ENCODE measurements around the gene CEP164. TPM values are rescaled to one million over a fixed set of nuclear protein-coding genes. Genes with fewer than 3 reads are reported as not detected.

The CEP164 gene
- total and polyA plus RNA-seq, 2 of the 4 experiments (the other 2 are of a cell fraction) = 23.3 to 26.9 TPM

GRCh38 chr11:117316197-117316961 lies 11.3 kb upstream of the CEP164 start, which contains the start of gene BACE1:
BACE1 (minus strand) TSS chr11:117316256; CDS start chr11:117315795, 461 bp downstream.
- Histone ChIP-seq H3K9me1 (ENCODE audit: insufficient read depth, low read length) (peaks cover 9% of the 10 kb centered on the region; the same call in 1 of the 2 replicates), H4K5ac (ENCODE audit: low read depth, low read length) (peak within 1 kb of the TSS; percentile 62), H3K9ac (ENCODE audit: low read depth, low read length) (peak within 1 kb of the TSS; percentile 91), H3K9me3 (ENCODE audit: control insufficient read depth, insufficient read depth, low read length) (no peaks in the 10 kb centered on the region), H3K79me1 (ENCODE audit: low read depth in 1 of 2, low read length in 2 of 2) (peaks cover 22 to 40% of the 10 kb centered on the region in 2 experiments), H2BK5ac (ENCODE audit: low read depth, low read length, poor library complexity, severe bottlenecking) (peak within 1 kb of the TSS; percentile 21), H3K23ac (ENCODE audit: low read depth, low read length) (peak within 1 kb of the TSS; percentile 55), H4K8ac (ENCODE audit: low read depth in 2 of 2, low read length in 2 of 2) (peak within 1 kb of the TSS; percentile 81 to 88), H2AFZ (replicated peaks; ENCODE audit: low read length, poor library complexity) (peak within 1 kb of the TSS; percentile 91), H3K27me3 (ENCODE audit: control insufficient read depth, insufficient read depth, low read length) (no peaks in the 10 kb centered on the region), H3K56ac (ENCODE audit: extremely low read depth, insufficient read depth, low read length) (peak within 1 kb of the TSS; percentile 60), H2BK20ac (ENCODE audit: low read depth, low read length) (0 out of 2 replicates have a peak within 1 kb of the TSS, but pooled peaks have one; percentile 31), H3K4me1 (ENCODE audit: control insufficient read depth, insufficient read depth, low read length) (peaks cover 11% of the 10 kb centered on the region), H3K4ac (ENCODE audit: low read depth, low read length) (peak within 1 kb of the TSS; percentile 81), H3K36me3 (ENCODE audit: control insufficient read depth, insufficient read depth, low read length) (no peaks in the 10 kb centered on the region), H2BK15ac (ENCODE audit: low read depth, low read length) (0 out of 3 replicates have a peak within 1 kb of the TSS, but pooled peaks have one; percentile 49), H3K4me2 (ENCODE audit: low read depth, low read length) (peak within 1 kb of the TSS; percentile 99), H4K91ac (ENCODE audit: insufficient read depth, low read depth, low read length) (peak within 1 kb of the TSS; percentile 24), H3K14ac (replicated peaks; ENCODE audit: low read depth, low read length) (peak within 1 kb of the TSS; percentile 64), H3K18ac (ENCODE audit: low read depth, low read length) (no peak within 1 kb of the TSS), H3K4me3 (ENCODE audit: insufficient read depth, low read depth, low read length) (peak within 1 kb of the TSS; percentile 56), H4K20me1 (ENCODE audit: insufficient read depth, low read length) (peaks cover 12% of the 10 kb centered on the region), H3K27ac (ENCODE audit: insufficient read depth, low read length) (peak within 1 kb of the TSS; percentile 73), H2AK9ac (replicated peaks; ENCODE audit: low read depth, low read length, poor library complexity) (peak within 1 kb of the TSS; percentile 98), H2AK5ac (ENCODE audit: low read depth, low read length) (peak within 1 kb of the TSS; percentile 87), H2BK120ac (ENCODE audit: low read depth, low read length) (peak within 1 kb of the TSS; percentile 48)
- ATAC-seq (ENCODE audit: low read depth) (peak; percentile 94), DNase-seq (peak; percentile 80)
- CTCF ChIA-PET = interaction anchor here (0.6 to 1.0 kb wide), 4 partner anchors 10 to 43 kb away, joined by 3 read pairs; partner anchors contain the start of gene CEP164
- BruUV-seq (replicated peaks) = no TSS peak
- POLR2A ChIA-PET (ENCODE audit: unreplicated experiment) = no interaction called here
- 0% methylated on average over 11 of the region's 29 CpGs; no CpG with 5 or more reads in 1 of the 2 experiments for WGBS, 2 experiments (ENCODE audit: extremely low coverage in 2 of 2, insufficient read length in 1 of 2)
- intact Hi-C loops (cut with micrococcal nuclease) = loop anchor here (1.0 kb wide), 2 partner anchors 77 to 84 kb away; partner anchors contain the start of genes PCSK7 and RNF214
- dilution Hi-C loops (cut with HindIII; ENCODE audit: low sequenced_read_pairs, unreplicated experiment) = no loop called here
- in situ Hi-C loops (cut with MboI; ENCODE audit: low sequenced_read_pairs) = loop anchor here (5.0 kb wide), 1 partner anchor 79 kb away; no protein-coding TSS in a partner anchor
- TF ChIP-seq NFE2L2 (IDR thresholded peaks at IDR 0.05; ENCODE audit: low read depth, low read length) = no peak
- no peak for TF ChIP-seq ELK1 (IDR thresholded peaks at IDR 0.05; ENCODE audit: borderline replicate concordance, low read depth, low read length)
- no peak for TF ChIP-seq POLR2A (IDR thresholded peaks at IDR 0.05; ENCODE audit: low read depth, low read length)
- TF ChIP-seq FOS (IDR thresholded peaks at IDR 0.05; ENCODE audit: low read depth, low read length) = no peak
- peak; percentile 58 for TF ChIP-seq CTCF (conservative IDR thresholded peaks at IDR 0.05; ENCODE audit: low read depth, low read length)
- TF ChIP-seq MXI1 (IDR thresholded peaks at IDR 0.05; ENCODE audit: borderline replicate concordance, low read depth, low read length) = peak; percentile 59; the same call in 1 of the 2 replicates
- TF ChIP-seq RCOR1 (IDR thresholded peaks at IDR 0.05; ENCODE audit: insufficient replicate concordance, low read length) = no peak
- no peak for TF ChIP-seq BHLHE40 (IDR thresholded peaks at IDR 0.05; ENCODE audit: low read depth, low read length)
- TF ChIP-seq USF2 (IDR thresholded peaks at IDR 0.05; ENCODE audit: low read depth, low read length) = no peak
- no peak for TF ChIP-seq CEBPB (IDR thresholded peaks at IDR 0.05; ENCODE audit: low read depth, low read length)
- TF ChIP-seq RAD21 (IDR thresholded peaks at IDR 0.05; ENCODE audit: low read length) = peak; percentile 61
- peak; percentile 44 for TF ChIP-seq SMC3 (IDR thresholded peaks at IDR 0.05; ENCODE audit: low read depth, low read length)
- TF ChIP-seq MAFK (IDR thresholded peaks at IDR 0.05; ENCODE audit: low read depth, low read length) = no peak
- no peak for TF ChIP-seq CHD1 (IDR thresholded peaks at IDR 0.05; ENCODE audit: low read depth, low read length)

All from IMR-90 (cell line).